ENCODE results near the gene LHX3.

LHX3 gene

GRCh38 chr9:136191099-136191959 lies 13.6 kb downstream of the LHX3 start:
- DNase-seq: no peak

DNA sequence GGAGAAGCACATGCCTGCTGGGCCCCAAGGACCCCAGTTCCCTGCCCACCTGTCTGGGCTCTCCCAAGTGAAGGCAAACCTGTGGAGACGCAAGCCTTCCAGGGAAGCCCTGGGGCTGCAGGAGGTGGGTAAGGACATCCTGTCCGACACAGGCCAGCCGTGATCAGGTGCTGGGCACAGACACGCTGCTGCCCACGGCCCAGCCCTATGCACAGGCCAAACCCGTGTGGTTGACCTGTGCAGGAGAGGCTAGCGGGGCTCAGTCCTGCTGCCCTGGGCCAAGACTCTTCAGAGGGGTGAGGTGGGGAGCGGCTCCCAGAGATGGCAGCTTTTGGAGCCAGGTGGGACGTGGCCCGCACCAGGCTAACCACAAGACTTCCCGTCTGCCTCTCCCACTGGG lies 14.3 kb downstream of the LHX3 start:
- no peak for DNase-seq

- no peak for DNase-seq
Measured at GRCh38 chr9:136190237-136190601, 14.7 kb downstream of the LHX3 start.

- DNase-seq: no peak
Measured at GRCh38 chr9:136189394-136190236, 15.3 kb downstream of the LHX3 start.

DNA sequence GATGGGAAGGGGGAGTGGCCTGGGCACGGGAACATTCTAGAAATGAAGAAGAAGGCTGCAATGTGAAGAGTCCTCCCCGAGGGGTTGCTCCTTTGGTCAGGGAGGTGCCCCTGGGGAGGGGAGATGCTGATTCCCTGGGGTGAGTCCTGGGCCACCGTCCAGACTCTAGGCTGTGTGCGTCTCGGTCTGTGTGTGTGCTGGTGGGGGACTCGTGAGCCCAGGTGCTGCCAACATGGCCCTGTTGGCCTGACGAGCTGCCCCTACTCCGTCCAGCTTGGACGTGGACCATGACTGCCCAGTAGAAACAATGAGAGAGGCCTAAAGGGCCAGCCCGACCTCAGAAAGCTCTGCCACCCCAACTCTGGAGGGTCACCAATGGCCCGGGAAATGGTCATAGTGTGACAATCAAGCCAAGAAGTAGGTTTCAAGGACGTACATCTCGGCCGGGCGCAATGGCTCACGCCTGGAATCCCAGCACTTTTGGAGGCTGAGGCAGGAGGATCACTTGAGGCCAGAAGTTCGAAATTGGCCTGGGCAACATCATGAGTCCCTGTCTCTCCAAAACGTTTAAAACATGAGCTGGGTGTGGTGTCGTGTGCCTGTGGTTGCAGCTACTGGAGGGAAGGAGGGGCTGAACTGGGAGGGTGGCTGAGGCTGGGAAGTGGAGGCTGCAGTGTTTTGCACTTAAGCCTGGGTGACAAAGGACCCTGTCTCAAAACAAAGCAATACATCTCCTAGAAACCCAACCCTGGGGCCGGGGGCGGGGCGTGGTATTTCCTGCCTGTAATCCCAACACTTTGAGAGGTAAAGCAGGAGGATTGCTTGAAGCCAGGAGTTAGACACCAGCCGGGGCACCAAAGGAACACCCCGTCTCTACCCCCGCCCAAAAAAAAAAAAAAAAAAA lies 17.0 kb downstream of the LHX3 start:
- no peak for DNase-seq

- no peak for DNase-seq
Measured at GRCh38 chr9:136187197-136187596, 17.7 kb downstream of the LHX3 start.

DNA sequence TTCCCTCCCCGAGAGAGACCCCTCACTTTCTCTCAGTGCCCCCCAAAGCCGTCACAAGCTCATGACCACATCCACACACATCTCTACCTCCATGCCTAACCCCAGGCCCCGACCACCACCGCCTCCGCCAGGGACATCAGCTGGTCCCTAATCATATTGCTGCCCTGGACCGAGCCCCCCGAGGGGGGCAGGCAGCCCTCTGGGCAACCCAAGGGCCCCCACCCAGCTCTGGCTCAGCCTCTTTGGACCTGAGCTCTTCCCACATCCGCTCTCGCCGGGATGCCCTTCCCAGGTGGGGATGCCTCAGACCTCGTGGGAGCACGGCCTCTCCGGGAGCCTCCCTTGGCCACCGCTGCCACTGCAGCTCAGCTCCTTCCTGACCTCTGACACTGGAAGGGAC lies 18.5 kb downstream of the LHX3 start:
- DNase-seq: no peak

DNA sequence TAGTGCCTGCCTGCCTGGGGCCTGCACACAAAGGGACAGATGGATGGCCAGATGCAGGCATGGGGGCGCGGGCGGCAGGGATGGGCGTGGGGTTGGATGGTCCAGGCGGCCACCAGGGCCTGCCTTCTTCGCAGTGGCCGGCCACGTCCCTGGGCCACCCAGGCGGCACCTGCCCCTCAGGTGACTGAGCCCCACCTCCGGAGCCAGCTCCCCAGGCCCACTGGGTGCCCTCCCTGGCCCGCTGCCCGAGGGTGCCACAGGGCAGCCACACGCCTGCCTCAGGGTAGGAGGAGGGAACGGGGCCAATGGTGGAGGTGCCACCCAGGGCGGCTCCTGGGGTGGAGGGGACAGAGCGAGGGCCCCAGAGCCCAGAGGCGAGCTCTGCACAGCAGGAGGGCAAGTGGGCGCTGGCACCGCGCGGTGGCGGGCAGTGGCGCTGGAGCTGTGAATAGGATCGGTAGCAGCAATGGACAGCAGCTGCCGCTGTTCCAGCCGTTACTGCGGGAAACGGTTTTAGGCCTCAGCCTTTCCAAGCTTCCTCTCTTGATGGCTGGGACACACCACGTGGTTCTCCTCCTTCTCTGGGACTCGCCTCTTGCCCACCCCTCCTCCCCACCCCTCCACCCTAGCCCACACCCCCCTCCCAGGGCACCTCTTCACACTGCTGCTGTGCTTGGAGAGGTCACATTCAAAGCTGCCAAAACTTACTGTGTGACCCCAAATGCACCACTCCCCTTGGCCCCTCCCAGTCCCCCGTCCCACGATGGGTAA lies 19.1 kb downstream of the LHX3 start:
- no peak for DNase-seq

DNA sequence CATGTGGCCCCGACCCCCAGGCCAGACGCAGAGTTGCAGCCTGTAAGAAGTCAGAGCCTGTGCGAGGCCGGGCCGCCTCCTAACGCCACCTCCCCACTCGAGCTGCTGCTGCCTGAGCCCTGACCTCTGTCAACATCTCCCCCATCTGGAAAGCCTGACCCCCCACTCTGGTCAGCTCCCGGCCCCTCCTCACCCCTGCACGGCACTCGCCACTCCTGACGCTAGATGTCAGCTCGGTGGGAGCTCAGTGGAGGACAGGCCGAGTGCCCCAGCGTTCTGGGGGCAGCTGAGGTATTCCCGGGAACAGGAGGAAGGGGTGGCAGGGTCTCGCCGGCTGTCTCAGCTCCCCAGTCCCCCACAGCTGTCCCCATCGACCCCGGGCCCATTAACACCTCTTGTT lies 19.9 kb downstream of the LHX3 start:
- DNase-seq: no peak

GRCh38 chr9:136182850-136183422 lies 22.0 kb downstream of the LHX3 start:
- DNase-seq: no peak

GRCh38 chr9:136182420-136182787 lies 22.5 kb downstream of the LHX3 start:
- DNase-seq: no peak

- no peak for DNase-seq
Measured at GRCh38 chr9:136181784-136182419, 23.0 kb downstream of the LHX3 start.

- no peak for DNase-seq
Measured at GRCh38 chr9:136180586-136180985, 24.3 kb downstream of the LHX3 start.

DNA sequence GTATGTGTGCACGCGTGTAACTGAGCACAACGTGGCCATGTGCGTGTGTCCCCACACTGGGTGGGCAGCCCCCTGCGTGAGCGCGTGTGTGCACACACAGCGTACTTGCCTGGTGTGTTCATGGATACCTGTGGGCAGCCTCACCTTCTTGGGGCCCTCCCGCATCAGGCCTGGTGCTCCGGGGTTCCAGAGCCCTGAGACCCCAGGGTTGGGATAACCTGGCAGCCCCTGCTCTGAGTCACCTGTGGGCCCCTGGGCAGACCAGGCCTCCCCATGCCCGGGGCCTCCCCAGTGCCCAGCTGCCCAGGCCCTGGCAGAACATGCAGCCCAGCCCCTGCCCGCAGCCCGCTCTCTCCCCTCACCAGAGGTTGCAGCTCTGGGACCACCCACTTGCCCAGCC lies 25.2 kb downstream of the LHX3 start:
- no peak for DNase-seq

DNA sequence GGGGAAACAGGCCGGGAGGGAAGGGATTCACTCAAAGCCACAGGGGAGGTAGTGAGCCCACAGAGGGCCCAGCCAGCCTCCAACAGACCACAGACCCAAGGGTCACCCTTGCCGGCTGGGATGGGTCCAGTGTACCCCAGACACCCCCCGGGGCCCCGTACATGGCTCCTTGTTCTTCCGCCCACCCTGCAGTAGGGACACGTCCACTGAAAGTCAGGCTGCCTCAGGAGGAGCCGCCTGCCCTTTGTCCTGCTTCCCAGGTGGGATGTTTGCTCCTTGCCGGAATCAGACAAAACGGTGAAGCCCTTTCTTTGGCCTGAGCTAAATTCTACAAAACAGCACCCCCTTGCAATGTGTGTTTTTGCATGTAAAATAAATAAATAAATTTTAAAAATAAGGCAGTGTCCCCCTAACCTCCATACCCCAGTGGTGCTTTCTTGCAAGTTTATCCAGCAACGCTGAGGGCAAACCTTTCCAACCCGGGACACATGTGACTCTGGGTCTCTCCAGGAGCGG lies 25.8 kb downstream of the LHX3 start:
- no peak for DNase-seq

GRCh38 chr9:136178773-136179075 lies 26.2 kb downstream of the LHX3 start:
- no peak for DNase-seq

DNA sequence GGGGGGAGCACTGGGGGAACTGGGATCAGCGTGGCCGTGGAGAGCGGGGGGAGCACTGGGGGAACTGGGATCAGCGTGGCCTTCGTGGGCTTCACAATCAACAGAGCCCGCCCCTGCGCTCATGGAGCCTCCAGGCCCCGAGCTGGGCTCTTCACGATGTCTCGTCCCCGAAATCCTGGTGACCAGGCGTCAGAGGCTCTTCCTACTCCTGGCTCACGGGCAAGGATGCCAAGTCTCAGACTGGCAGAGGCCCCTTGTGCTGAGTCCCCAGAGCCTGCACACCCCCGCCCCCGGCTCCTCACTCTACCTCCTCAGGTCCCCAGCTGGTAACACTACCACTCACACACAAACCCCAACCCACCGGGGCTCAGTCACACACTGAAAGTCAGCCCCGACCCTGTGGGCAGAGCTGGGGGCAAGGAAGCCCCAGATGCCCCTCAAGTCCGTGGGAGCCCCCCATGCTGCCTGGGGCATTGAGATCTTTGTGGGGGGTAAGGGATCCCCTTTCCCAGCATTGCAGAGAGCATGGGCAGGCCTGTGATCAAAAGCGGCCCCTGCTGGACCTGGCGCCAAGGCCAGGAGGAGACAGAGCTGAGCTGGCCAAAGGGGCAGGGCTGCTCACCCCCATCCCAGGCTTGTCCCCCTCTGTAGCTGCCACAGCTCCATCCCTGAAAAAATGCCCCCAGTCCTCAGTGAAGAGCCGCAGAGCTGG lies 26.7 kb downstream of the LHX3 start:
- no peak for DNase-seq

- no peak for DNase-seq
Measured at GRCh38 chr9:136177224-136177623, 27.7 kb downstream of the LHX3 start.

GRCh38 chr9:136175616-136176197 lies 29.2 kb downstream of the LHX3 start:
- no peak for DNase-seq

Data from NCI-H2107 (cell line).